Spinal cord (tissue), 10 donors: Measurements from ENCODE around the gene SFTPB. TPM values are rescaled to one million over a fixed set of nuclear protein-coding genes. Genes with fewer than 3 reads are reported as not detected.
"Not testable (repeated sequence)": the region's sequence is repeated elsewhere in the genome, so short reads cannot be mapped to it uniquely, and the experiment has no call there.

Experiments
- DNase-seq, 6 donors: peaks; one replicate each; pipeline versions ENCODE4 v3.0.0 to v3.0.0-alpha.2; 2013 to 2015; ENCODE audit warnings: low spot score in 6 of 6, low read depth in 4 of 6
- H3K27ac ChIP-seq: one replicate; pipeline ENCODE4 v1.5.1; 2013; ENCODE audit warnings: low read depth, low read length, control low read depth
- H3K27me3 ChIP-seq: one replicate; pipeline ENCODE4 v1.6.1; 2013; ENCODE audit warnings: low read length; ENCODE audit not compliant: control insufficient read depth, insufficient read depth
- H3K36me3 ChIP-seq: one replicate; pipeline ENCODE4 v1.6.1; 2013; ENCODE audit warnings: low read length; ENCODE audit not compliant: control insufficient read depth, insufficient read depth
- H3K4me1 ChIP-seq: one replicate; pipeline ENCODE4 v1.6.1; 2013; ENCODE audit warnings: low read length; ENCODE audit not compliant: control insufficient read depth, insufficient read depth
- H3K4me3 ChIP-seq: one replicate; pipeline ENCODE4 v1.5.1; 2013; ENCODE audit warnings: low read depth, low read length, control low read depth
- H3K9me3 ChIP-seq: one replicate; pipeline ENCODE4 v1.6.1; 2013; ENCODE audit warnings: low read length; ENCODE audit not compliant: control insufficient read depth, insufficient read depth
- WGBS: methylation state at CpG from one replicate; pipeline ENCODE4 v1.1.5; 2013; ENCODE audit warnings: missing lambda C conversion rate; ENCODE audit not compliant: insufficient coverage; 5-methylcytosine and 5-hydroxymethylcytosine counted together
- polyA plus RNA-seq, 2 donors: library from polyadenylated mRNA; unstranded; fragments of 120-200 nt; gene quantifications; one replicate each; pipeline ENCODE4 v1.2.1, GENCODE V29; 2013; ENCODE audit not compliant: insufficient read length in 2 of 2
- total RNA-seq, 2 donors: library from RNA; depleted of rRNA in 1 of 2; stranded (reverse); fragments of 120-200 nt in 1 of 2; fragments of >200 nt in 1 of 2; gene quantifications; one replicate each; pipeline versions ENCODE4 v1.2.3 to v1.2.4, GENCODE V29; 2013 to 2014
- donor health status: healthy.

Gene SFTPB
- total and polyA plus RNA-seq, 4 donors, result 0.12 TPM; not detected in 3

- no peaks in the 10 kb centered on the region for H3K27me3 ChIP-seq
- H3K4me3 ChIP-seq, result no peak overlapping the region
- peak in 1 of 6 donors; percentile 10 for DNase-seq
- no peak overlapping the region for H3K27ac ChIP-seq
- H3K36me3 ChIP-seq, result no peaks in the 10 kb centered on the region
- no CpG with 5 or more reads among the region's 2 CpGs for WGBS
- no peaks in the 10 kb centered on the region for H3K9me3 ChIP-seq
- peaks cover 12% of the 10 kb centered on the region for H3K4me1 ChIP-seq
Measured at GRCh38 chr2:85680707-85681371, 12.8 kb upstream of the SFTPB start.

GRCh38 chr2:85678794-85679672, 11.0 kb upstream of the SFTPB start:
- Histone ChIP-seq H3K9me3 (no peaks in the 10 kb centered on the region), H3K36me3 (no peaks in the 10 kb centered on the region), H3K4me3 (no peak overlapping the region), H3K27ac (no peak overlapping the region), H3K4me1 (peaks cover 12% of the 10 kb centered on the region), H3K27me3 (no peaks in the 10 kb centered on the region)
- 15% methylated on average over 21 of the region's 25 CpGs for WGBS
- peak; percentile 19 to 86 (median 36) for DNase-seq

- peaks cover 12% of the 10 kb centered on the region for H3K4me1 ChIP-seq
- H3K27me3 ChIP-seq, result no peaks in the 10 kb centered on the region
- H3K27ac ChIP-seq, result no peak overlapping the region
- H3K36me3 ChIP-seq, result no peaks in the 10 kb centered on the region
- H3K9me3 ChIP-seq, result no peaks in the 10 kb centered on the region
- no peak for DNase-seq
- WGBS, result 78% methylated on average over 3 of the region's 3 CpGs
- no peak overlapping the region for H3K4me3 ChIP-seq
Measured at GRCh38 chr2:85678377-85678776, 10.4 kb upstream of the SFTPB start.

- H3K36me3 ChIP-seq, result no peaks in the 10 kb centered on the region
- H3K27me3 ChIP-seq, result no peaks in the 10 kb centered on the region
- H3K9me3 ChIP-seq, result no peaks in the 10 kb centered on the region
- H3K4me1 ChIP-seq, result peaks cover 12% of the 10 kb centered on the region
- H3K4me3 ChIP-seq, result no peak overlapping the region
- no peak for DNase-seq
- WGBS, result 74% methylated on average over 6 of the region's 6 CpGs
- no peak overlapping the region for H3K27ac ChIP-seq
Measured at GRCh38 chr2:85675866-85676548, 8.0 kb upstream of the SFTPB start.

GRCh38 chr2:85675427-85675826, 7.4 kb upstream of the SFTPB start:
- Histone ChIP-seq H3K4me3 (no peak overlapping the region), H3K9me3 (no peaks in the 10 kb centered on the region), H3K27me3 (no peaks in the 10 kb centered on the region), H3K4me1 (peaks cover 12% of the 10 kb centered on the region), H3K36me3 (no peaks in the 10 kb centered on the region), H3K27ac (no peak overlapping the region)
- DNase-seq, result no peak
- WGBS, result 92% methylated on average over 5 of the region's 6 CpGs

GRCh38 chr2:85674417-85674816, 6.4 kb upstream of the SFTPB start:
- no peak for DNase-seq
- WGBS, result 100% methylated on average over 2 of the region's 2 CpGs
- no peaks in the 10 kb centered on the region for H3K27me3 ChIP-seq
- no peaks in the 10 kb centered on the region for H3K9me3 ChIP-seq
- H3K27ac ChIP-seq, result no peak overlapping the region
- H3K4me3 ChIP-seq, result no peak overlapping the region
- no peaks in the 10 kb centered on the region for H3K36me3 ChIP-seq
- H3K4me1 ChIP-seq, result peaks cover 12% of the 10 kb centered on the region

GRCh38 chr2:85673716-85674375, 5.8 kb upstream of the SFTPB start:
- no peaks in the 10 kb centered on the region for H3K27me3 ChIP-seq
- no peak for DNase-seq
- no peaks in the 10 kb centered on the region for H3K36me3 ChIP-seq
- H3K9me3 ChIP-seq, result no peaks in the 10 kb centered on the region
- H3K4me3 ChIP-seq, result no peak overlapping the region
- peaks cover 6% of the 10 kb centered on the region for H3K4me1 ChIP-seq
- 82% methylated on average over 10 of the region's 11 CpGs for WGBS
- H3K27ac ChIP-seq, result no peak overlapping the region

- no peaks in the 10 kb centered on the region for H3K9me3 ChIP-seq
- H3K4me1 ChIP-seq, result no peaks in the 10 kb centered on the region
- no peaks in the 10 kb centered on the region for H3K36me3 ChIP-seq
- no peak overlapping the region for H3K4me3 ChIP-seq
- H3K27ac ChIP-seq, result no peak overlapping the region
- 87% methylated on average over 5 of the region's 9 CpGs for WGBS
- H3K27me3 ChIP-seq, result no peaks in the 10 kb centered on the region
- DNase-seq, result no peak
Measured at GRCh38 chr2:85672456-85672855, 4.5 kb upstream of the SFTPB start.

GRCh38 chr2:85670416-85670815, 2.4 kb upstream of the SFTPB start:
- H3K27ac ChIP-seq, H3K27me3 ChIP-seq, DNase-seq, H3K4me3 ChIP-seq, H3K4me1 ChIP-seq, H3K9me3 ChIP-seq, H3K36me3 ChIP-seq: not testable (repeated sequence)
- 82% methylated on average over 8 of the region's 13 CpGs for WGBS
